IMR-90 (cell line): Measurements from ENCODE around the gene TCF19. TPM values are rescaled to one million over a fixed set of nuclear protein-coding genes. Genes with fewer than 3 reads are reported as not detected.

Experiments used
- ATAC-seq: fragments of 200-7000 bp; cut with Tn5 transposase; 2 replicates; pipeline ENCODE4 v1.9.1; 2020; ENCODE audit warnings: low read depth, mild to moderate bottlenecking, moderate library complexity
- BruUV-seq: library from RNA; stranded (reverse); fragments of 400-500 nt; replicated peaks from 2 replicates; lab custom pipeline; 2021; lab: Mats Ljungman, UMichigan
- CTCF ChIA-PET: fragments of 300-600 bp; formaldehyde crosslinking; extraction: SDS; loops from one replicate; lab custom pipeline; 2021; ENCODE audit warnings: antibody characterized with exemption; lab: Yijun Ruan, JAX
- POLR2A ChIA-PET: fragments of 300-600 bp; sonication (Branson Sonifier 250); formaldehyde crosslinking; loops from one replicate; lab custom pipeline; 2022; ENCODE audit warnings: antibody characterized with exemption; ENCODE audit not compliant: unreplicated experiment; lab: Charles Lee
- DNase-seq: peaks from one replicate; pipeline ENCODE4 v3.0.0; 2013
- H2AFZ ChIP-seq: replicated peaks from 2 replicates; pipeline ENCODE3; 2013; ENCODE audit warnings: low read length, mild to moderate bottlenecking; ENCODE audit not compliant: poor library complexity
- H2AK5ac ChIP-seq: 2 replicates; pipeline ENCODE4 v1.6.1; 2013; ENCODE audit warnings: low read depth, low read length, inconsistent platforms
- H2AK9ac ChIP-seq: replicated peaks from 2 replicates; pipeline ENCODE3; 2013; ENCODE audit warnings: mild to moderate bottlenecking, low read depth, low read length, moderate library complexity; ENCODE audit not compliant: poor library complexity
- H2BK120ac ChIP-seq: 2 replicates; pipeline ENCODE4 v1.6.1; 2013; ENCODE audit warnings: low read depth, low read length, inconsistent platforms
- H2BK15ac ChIP-seq: 3 replicates; pipeline ENCODE4 v1.6.1; 2013; ENCODE audit warnings: low read depth, low read length, inconsistent platforms
- H2BK20ac ChIP-seq: 2 replicates; pipeline ENCODE4 v1.6.1; 2013; ENCODE audit warnings: low read depth, mild to moderate bottlenecking, inconsistent platforms, low read length, moderate library complexity
- H2BK5ac ChIP-seq: 2 replicates; pipeline ENCODE4 v1.6.1; 2013; ENCODE audit warnings: mild to moderate bottlenecking, low read depth, low read length, inconsistent platforms; ENCODE audit not compliant: poor library complexity, severe bottlenecking
- H3K14ac ChIP-seq: replicated peaks from 2 replicates; pipeline ENCODE4 v1.6.1; 2013; ENCODE audit warnings: low read depth, low read length, inconsistent platforms
- H3K18ac ChIP-seq: 2 replicates; pipeline ENCODE4 v1.6.1; 2013; ENCODE audit warnings: low read depth, low read length, control low read depth
- H3K23ac ChIP-seq: 2 replicates; pipeline ENCODE4 v1.6.1; 2013; ENCODE audit warnings: low read depth, low read length, inconsistent platforms
- H3K27ac ChIP-seq: 2 replicates; pipeline ENCODE4 v1.5.1; 2013; ENCODE audit warnings: mild to moderate bottlenecking, control low read depth, low read length; ENCODE audit not compliant: insufficient read depth
- H3K27me3 ChIP-seq: 2 replicates; pipeline ENCODE4 v1.6.1; 2013; ENCODE audit warnings: low read length; ENCODE audit not compliant: control insufficient read depth, insufficient read depth
- H3K36me3 ChIP-seq: 2 replicates; pipeline ENCODE4 v1.6.1; 2013; ENCODE audit warnings: low read length, mixed read lengths; ENCODE audit not compliant: control insufficient read depth, insufficient read depth
- H3K4ac ChIP-seq: 2 replicates; pipeline ENCODE4 v1.6.1; 2013; ENCODE audit warnings: low read depth, low read length, inconsistent platforms
- H3K4me1 ChIP-seq: 2 replicates; pipeline ENCODE4 v1.6.1; 2013; ENCODE audit warnings: low read length, mixed read lengths; ENCODE audit not compliant: control insufficient read depth, insufficient read depth
- H3K4me2 ChIP-seq: 2 replicates; pipeline ENCODE4 v1.6.1; 2013; ENCODE audit warnings: low read depth, mild to moderate bottlenecking, control low read depth, low read length, moderate library complexity
- H3K4me3 ChIP-seq: 2 replicates; pipeline ENCODE4 v1.5.1; 2013; ENCODE audit warnings: low read depth, mild to moderate bottlenecking, control low read depth, low read length, moderate library complexity; ENCODE audit not compliant: insufficient read depth
- H3K56ac ChIP-seq: 2 replicates; pipeline ENCODE4 v1.6.1; 2013; ENCODE audit warnings: low read length, inconsistent platforms; ENCODE audit not compliant: insufficient read depth; ENCODE audit errors: extremely low read depth
- H3K79me1 ChIP-seq, 2 experiments: 2 replicates each; pipeline ENCODE4 v1.6.1; 2013; ENCODE audit warnings: low read length in 2 of 2, inconsistent platforms in 1 of 2, low read depth in 1 of 2
- H3K9ac ChIP-seq: 2 replicates; pipeline ENCODE4 v1.6.1; 2013; ENCODE audit warnings: low read depth, low read length, control low read depth
- H3K9me1 ChIP-seq: 2 replicates; pipeline ENCODE4 v1.6.1; 2013; ENCODE audit warnings: low read length, inconsistent platforms; ENCODE audit not compliant: insufficient read depth
- H3K9me3 ChIP-seq: 2 replicates; pipeline ENCODE4 v1.6.1; 2013; ENCODE audit warnings: low read length; ENCODE audit not compliant: control insufficient read depth, insufficient read depth
- H4K20me1 ChIP-seq: 2 replicates; pipeline ENCODE4 v1.6.1; 2013; ENCODE audit warnings: low read length, inconsistent platforms; ENCODE audit not compliant: insufficient read depth
- H4K5ac ChIP-seq: 2 replicates; pipeline ENCODE4 v1.6.1; 2013; ENCODE audit warnings: mild to moderate bottlenecking, low read depth, low read length, control low read depth
- H4K8ac ChIP-seq, 2 experiments: 2 replicates each; pipeline ENCODE4 v1.6.1; 2013; ENCODE audit warnings: low read depth in 2 of 2, low read length in 2 of 2, control low read depth in 1 of 2, inconsistent platforms in 1 of 2
- H4K91ac ChIP-seq: 2 replicates; pipeline ENCODE4 v1.6.1; 2013; ENCODE audit warnings: low read depth, low read length, inconsistent platforms; ENCODE audit not compliant: insufficient read depth
- BHLHE40 ChIP-seq: fragments of 150-350 bp; IDR thresholded peaks from 2 replicates; pipeline ENCODE4 v1.6.1; 2016; ENCODE audit warnings: mild to moderate bottlenecking, low read depth, low read length
- CEBPB ChIP-seq: IDR thresholded peaks from 2 replicates; pipeline ENCODE4 v1.6.1; 2012; ENCODE audit warnings: low read depth, low read length, improper control_type of control experiment
- CHD1 ChIP-seq: IDR thresholded peaks from 2 replicates; pipeline ENCODE4 v1.6.1; 2012; ENCODE audit warnings: low read depth, low read length, improper control_type of control experiment
- CTCF ChIP-seq: conservative IDR thresholded peaks from 2 replicates; pipeline ENCODE4 v1.5.1; 2012; ENCODE audit warnings: mild to moderate bottlenecking, low read depth, low read length, improper control_type of control experiment
- ELK1 ChIP-seq: fragments of 150-350 bp; IDR thresholded peaks from 2 replicates; pipeline ENCODE4 v1.6.1; 2016; ENCODE audit warnings: low read depth, mild to moderate bottlenecking, low read length, moderate library complexity, borderline replicate concordance
- FOS ChIP-seq: fragments of 150-350 bp; IDR thresholded peaks from 2 replicates; pipeline ENCODE4 v1.6.1; 2016; ENCODE audit warnings: low read depth, low read length
- MAFK ChIP-seq: IDR thresholded peaks from 2 replicates; pipeline ENCODE4 v1.6.1; 2012; ENCODE audit warnings: low read depth, low read length, improper control_type of control experiment
- MAZ ChIP-seq: IDR thresholded peaks from 2 replicates; pipeline ENCODE4 v1.6.1; 2012; ENCODE audit warnings: low read depth, mild to moderate bottlenecking, low read length, improper control_type of control experiment, moderate library complexity, borderline replicate concordance
- MXI1 ChIP-seq: IDR thresholded peaks from 2 replicates; pipeline ENCODE4 v1.6.1; 2012; ENCODE audit warnings: low read depth, mild to moderate bottlenecking, low read length, moderate library complexity, borderline replicate concordance
- NFE2L2 ChIP-seq: fragments of 150-350 bp; IDR thresholded peaks from 2 replicates; pipeline ENCODE4 v1.6.1; 2016; ENCODE audit warnings: low read depth, mild to moderate bottlenecking, low read length
- POLR2A ChIP-seq: IDR thresholded peaks from 2 replicates; pipeline ENCODE4 v1.6.1; 2012; ENCODE audit warnings: mild to moderate bottlenecking, low read depth, low read length
- RAD21 ChIP-seq: IDR thresholded peaks from 2 replicates; pipeline ENCODE4 v1.6.1; 2012; ENCODE audit warnings: low read length, improper control_type of control experiment
- RFX5 ChIP-seq: IDR thresholded peaks from 2 replicates; pipeline ENCODE4 v1.8.0; 2012; ENCODE audit warnings: low read depth, mild to moderate bottlenecking, low read length, moderate library complexity
- SMC3 ChIP-seq: fragments of 150-350 bp; IDR thresholded peaks from 2 replicates; pipeline ENCODE4 v1.6.1; 2016; ENCODE audit warnings: low read depth, mild to moderate bottlenecking, antibody characterized with exemption, low read length, moderate library complexity
- USF2 ChIP-seq: fragments of 150-350 bp; IDR thresholded peaks from 2 replicates; pipeline ENCODE4 v1.6.1; 2017; ENCODE audit warnings: mild to moderate bottlenecking, antibody characterized with exemption, low read length, low read depth
- WGBS, 2 experiments: methylation state at CpG; one replicate each; pipeline versions ENCODE4 v1.1.5 to v1.1.7; 2013; ENCODE audit warnings: missing lambda C conversion rate in 2 of 2; ENCODE audit not compliant: insufficient read length in 1 of 2; ENCODE audit errors: extremely low coverage in 2 of 2; 5-methylcytosine and 5-hydroxymethylcytosine counted together
- dilution Hi-C: fragments of 300-500 bp; cut with HindIII; formaldehyde crosslinking; loops from one replicate; pipeline ENCODE4 v1.14.3; 2018; ENCODE audit warnings: low sequenced_read_pairs; ENCODE audit not compliant: unreplicated experiment
- in situ Hi-C: fragments of 300-500 bp; cut with MboI; formaldehyde crosslinking; loops from 3 replicates; pipeline ENCODE4 v1.14.3; 2019; ENCODE audit warnings: low sequenced_read_pairs, inconsistent platforms, mixed read lengths
- intact Hi-C: fragments of 100-400 bp; cut with micrococcal nuclease; formaldehyde crosslinking; loops from 2 replicates; pipeline ENCODE4 v1.10.0; 2022
- polyA plus RNA-seq, 3 experiments: library from polyadenylated mRNA; depleted of rRNA; stranded (reverse); fragments of >200 nt; gene quantifications; 2 replicates each; pipeline ENCODE4 v1.2.3, GENCODE V29; 2012; ENCODE audit warnings: low replicate concordance in 1 of 3
- total RNA-seq: library from RNA; depleted of rRNA; stranded (reverse); fragments of >200 nt; gene quantifications from 2 replicates; pipeline ENCODE4 v1.2.3, GENCODE V29; 2012

TCF19 gene
- total and polyA plus RNA-seq, 2 of the 4 experiments (the other 2 are of a cell fraction): 13.1 to 14.2 TPM

GRCh38 chr6:31165986-31166385, 7.6 kb downstream of the TCF19 start:
- Histone ChIP-seq H4K20me1 (peaks cover 4% of the 10 kb centered on the region), H2BK20ac (no peak overlapping the region), H3K14ac (no peak overlapping the region), H3K23ac (no peak overlapping the region), H3K4me3 (no peak overlapping the region), H3K4me2 (no peak overlapping the region), H3K9me3 (no peaks in the 10 kb centered on the region), H3K4me1 (no peaks in the 10 kb centered on the region), H3K79me1 (peaks cover 0 to 20% of the 10 kb centered on the region in 2 experiments; a peak in 2 of 4 replicates), H2AFZ (no peak overlapping the region), H3K27me3 (no peaks in the 10 kb centered on the region), H2AK5ac (no peak overlapping the region), H3K4ac (no peak overlapping the region), H3K56ac (no peak overlapping the region), H3K36me3 (no peaks in the 10 kb centered on the region; the same call in 1 of the 2 replicates), H2BK120ac (no peak overlapping the region), H2BK5ac (no peak overlapping the region), H4K91ac (no peak overlapping the region), H3K9ac (no peak overlapping the region), H2AK9ac (no peak overlapping the region), H2BK15ac (no peak overlapping the region), H3K18ac (no peak overlapping the region), H3K9me1 (peaks cover 4% of the 10 kb centered on the region), H3K27ac (no peak overlapping the region), H4K5ac (no peak overlapping the region), H4K8ac (no peak overlapping the region)
- POLR2A ChIA-PET: no interaction called here
- intact Hi-C loops (no loop called here), in situ Hi-C loops (no loop called here), dilution Hi-C loops (no loop called here)
- DNase-seq: no peak
- no peak for ATAC-seq
- TF ChIP-seq MAFK: no peak
- TF ChIP-seq MXI1: no peak
- no peak for TF ChIP-seq CTCF
- TF ChIP-seq MAZ: no peak
- TF ChIP-seq SMC3: no peak
- TF ChIP-seq CEBPB: no peak
- TF ChIP-seq NFE2L2: no peak
- no peak for TF ChIP-seq POLR2A
- no peak for TF ChIP-seq RAD21
- no peak for TF ChIP-seq CHD1
- TF ChIP-seq BHLHE40: no peak
- TF ChIP-seq USF2: no peak
- TF ChIP-seq ELK1: no peak
- no peak for TF ChIP-seq RFX5
- TF ChIP-seq FOS: no peak
- no TSS peak for BruUV-seq
- CTCF ChIA-PET: interaction anchor here (1.1 kb wide), 1 partner anchor 20 kb away, joined by 3 read pairs; no protein-coding TSS in a partner anchor
- 83% methylated on average over 1 of the region's 5 CpGs; no CpG with 5 or more reads in 1 of the 2 experiments for WGBS, 2 experiments
